ENCODE data around the gene SRRM3. TPM values are rescaled to one million over a fixed set of nuclear protein-coding genes. Genes with fewer than 3 reads are reported as not detected.
"Not testable (repeated sequence)": the region's sequence is repeated elsewhere in the genome, so short reads cannot be mapped to it uniquely, and the experiment has no call there.

Gene SRRM3
- polyA plus RNA-seq, 1 of the 3 experiments (the other 2 are of a cell fraction): 2.7 TPM

GRCh38 chr7:76211216-76211615 lies 9.5 kb downstream of the SRRM3 start:
- POLR2A ChIA-PET: no interaction called here
- H3K9ac ChIP-seq: no peak overlapping the region
- no peaks in the 10 kb centered on the region for H3F3A ChIP-seq (replicated peaks; ENCODE audit: insufficient read depth)
- H3K79me2 ChIP-seq (ENCODE audit: insufficient read depth): no peaks in the 10 kb centered on the region
- peaks cover 29% of the 10 kb centered on the region for H3K27me3 ChIP-seq (ENCODE audit: insufficient read depth)
- no peaks in the 10 kb centered on the region for H3K36me3 ChIP-seq (replicated peaks in 1 of 2; ENCODE audit: control insufficient read depth in 1 of 2, insufficient read depth in 2 of 2, low read length in 1 of 2)
- no peaks in the 10 kb centered on the region for H3K9me3 ChIP-seq
- no peak overlapping the region for H3K4me2 ChIP-seq
- H3K9me2 ChIP-seq: no peaks in the 10 kb centered on the region
- H3K4me1 ChIP-seq (ENCODE audit: control insufficient read depth in 1 of 2, insufficient read depth in 2 of 2, low read depth in 1 of 2, low read length in 1 of 2): peaks cover 0 to 9% of the 10 kb centered on the region in 2 experiments; a peak in 1 of 4 replicates
- CTCF ChIA-PET: interaction anchor here (1.5 to 4.3 kb wide), 4 partner anchors 10 to 51 kb away, joined by 3 to 21 read pairs (median 14); partner anchors contain the start of gene SRRM3
- no peaks in the 10 kb centered on the region for H4K20me1 ChIP-seq (ENCODE audit: insufficient read depth)
- no peak for TF ChIP-seq RAD21 (IDR thresholded peaks at IDR 0.05; ENCODE audit: low read length)
- H2AFZ ChIP-seq (ENCODE audit: low read depth): no peak overlapping the region
- no peak overlapping the region for H3K4me3 ChIP-seq (ENCODE audit: low read depth in 2 of 2, low read length in 1 of 2)
- 72% methylated on average over 11 of the region's 11 CpGs for WGBS (ENCODE audit: low lambda C conversion rate)
- DNase-seq: no peak
- no peak overlapping the region for H3K27ac ChIP-seq (ENCODE audit: low read depth in 2 of 2, low read length in 1 of 2)

- POLR2A ChIA-PET; H3K27ac ChIP-seq (ENCODE audit: low read depth in 2 of 2, low read length in 1 of 2); H3K9ac ChIP-seq; H3K4me2 ChIP-seq; DNase-seq; H3K9me2 ChIP-seq; H3K36me3 ChIP-seq (replicated peaks in 1 of 2; ENCODE audit: control insufficient read depth in 1 of 2, insufficient read depth in 2 of 2, low read length in 1 of 2); H3K4me3 ChIP-seq (ENCODE audit: low read depth in 2 of 2, low read length in 1 of 2); H2AFZ ChIP-seq (ENCODE audit: low read depth); H4K20me1 ChIP-seq (ENCODE audit: insufficient read depth); H3K79me2 ChIP-seq (ENCODE audit: insufficient read depth); H3F3A ChIP-seq (replicated peaks; ENCODE audit: insufficient read depth); H3K9me3 ChIP-seq: not testable (repeated sequence)
- WGBS (ENCODE audit: low lambda C conversion rate): 61% methylated on average over 4 of the region's 4 CpGs
- CTCF ChIA-PET: interaction anchor here (17.5 kb wide), 1 partner anchor 12 kb away, joined by 139 read pairs; the partner anchor contains the start of gene SRRM3
- peaks cover 0 to 13% of the 10 kb centered on the region in 2 experiments; a peak in 1 of 4 replicates for H3K4me1 ChIP-seq (ENCODE audit: control insufficient read depth in 1 of 2, insufficient read depth in 2 of 2, low read depth in 1 of 2, low read length in 1 of 2)
- H3K27me3 ChIP-seq (ENCODE audit: insufficient read depth): peaks cover 29% of the 10 kb centered on the region
Observed at GRCh38 chr7:76215349-76215748, 13.7 kb downstream of the SRRM3 start.

GRCh38 chr7:76216381-76217082 lies 14.8 kb downstream of the SRRM3 start:
- no peaks in the 10 kb centered on the region for H3K9me2 ChIP-seq
- no peaks in the 10 kb centered on the region for H3K79me2 ChIP-seq (ENCODE audit: insufficient read depth)
- no peak overlapping the region for H3K4me2 ChIP-seq
- H3K27ac ChIP-seq (ENCODE audit: low read depth in 2 of 2, low read length in 1 of 2): peak overlapping the region in 1 of 2 experiments; percentile 26; a peak in 1 of 4 replicates
- no peak overlapping the region for H3K9ac ChIP-seq
- H3K9me3 ChIP-seq: no peaks in the 10 kb centered on the region
- H2AFZ ChIP-seq (ENCODE audit: low read depth): no peak overlapping the region
- DNase-seq: peak; percentile 73
- POLR2A ChIA-PET: interaction anchor here (0.7 kb wide), 1 partner anchor 31 kb away, joined by 5 read pairs; no protein-coding TSS in a partner anchor
- CTCF ChIA-PET: interaction anchor here (1.2 to 17.5 kb wide), 4 partner anchors 13 to 46 kb away, joined by 3 to 139 read pairs (median 12); partner anchors contain the start of gene SRRM3
- H3K36me3 ChIP-seq (replicated peaks in 1 of 2; ENCODE audit: control insufficient read depth in 1 of 2, insufficient read depth in 2 of 2, low read length in 1 of 2): no peaks in the 10 kb centered on the region
- no peaks in the 10 kb centered on the region for H3F3A ChIP-seq (replicated peaks; ENCODE audit: insufficient read depth)
- WGBS (ENCODE audit: low lambda C conversion rate): 14% methylated on average over 9 of the region's 9 CpGs
- no peak overlapping the region for H3K4me3 ChIP-seq (ENCODE audit: low read depth in 2 of 2, low read length in 1 of 2)
- H3K4me1 ChIP-seq (ENCODE audit: control insufficient read depth in 1 of 2, insufficient read depth in 2 of 2, low read depth in 1 of 2, low read length in 1 of 2): peaks cover 0 to 17% of the 10 kb centered on the region in 2 experiments; a peak in 1 of 4 replicates
- peaks cover 28% of the 10 kb centered on the region; the same call in 1 of the 2 replicates for H3K27me3 ChIP-seq (ENCODE audit: insufficient read depth)
- 0 out of 2 replicates have a peak, but pooled peaks cover 2% of the 10 kb centered on the region for H4K20me1 ChIP-seq (ENCODE audit: insufficient read depth)
- TF ChIP-seq EZH2phosphoT487 (IDR thresholded peaks at IDR 0.05; ENCODE audit: borderline replicate concordance, low read depth): no peak
- TF ChIP-seq POLR2AphosphoS5 (IDR thresholded peaks at IDR 0.05; ENCODE audit: low read depth, low read length): no peak
- no peak for TF ChIP-seq RFX5 (IDR thresholded peaks at IDR 0.05; ENCODE audit: low read length)
- no peak for TF ChIP-seq IRF3 (IDR thresholded peaks at IDR 0.05; ENCODE audit: low read depth, low read length)
- TF ChIP-seq MAX (IDR thresholded peaks at IDR 0.05; ENCODE audit: low read depth): no peak
- TF ChIP-seq MXI1 (IDR thresholded peaks at IDR 0.05; ENCODE audit: low read depth, low read length): no peak
- no peak for TF ChIP-seq ZBTB33 (IDR thresholded peaks at IDR 0.05; ENCODE audit: borderline replicate concordance, low read depth)
- no peak for TF ChIP-seq CHD2 (IDR thresholded peaks at IDR 0.05; ENCODE audit: low read length, partially characterized antibody)
- no peak for TF ChIP-seq FOSL2 (IDR thresholded peaks at IDR 0.05; ENCODE audit: borderline replicate concordance, low read depth)
- TF ChIP-seq CTCF (IDR thresholded peaks at IDR 0.05): no peak
- TF ChIP-seq RXRA (IDR thresholded peaks at IDR 0.05; ENCODE audit: borderline replicate concordance, low read depth): no peak
- no peak for TF ChIP-seq GATA2 (CRISPR knock-in tag; IDR thresholded peaks at IDR 0.05)
- TF ChIP-seq SIN3A (IDR thresholded peaks at IDR 0.05; ENCODE audit: borderline replicate concordance, low read depth, low read length): no peak
- no peak for TF ChIP-seq TEAD4 (IDR thresholded peaks at IDR 0.05; ENCODE audit: borderline replicate concordance, insufficient read depth)
